ENCODE measurements around the gene EMILIN2. TPM values are rescaled to one million over a fixed set of nuclear protein-coding genes. Genes with fewer than 3 reads are reported as not detected.

Gene EMILIN2
- total RNA-seq, 1 donor from 2014 or later: 29.6 TPM

GRCh38 chr18:2932247-2933181 lies 85.7 kb downstream of the EMILIN2 start:
- Histone ChIP-seq H3K4me2 (ENCODE audit: low read length) (no peak overlapping the region), H3K27ac (ENCODE audit: low read depth, low read length) (no peak overlapping the region), H3K4me3 (ENCODE audit: insufficient read depth, low read depth, low read length) (no peak overlapping the region), H3K4me1 (ENCODE audit: insufficient read depth, low read length) (no peaks in the 10 kb centered on the region), H3K9me3 (ENCODE audit: insufficient read depth, low read depth, low read length) (no peaks in the 10 kb centered on the region), H4K20me1 (ENCODE audit: insufficient read depth, low read length) (no peaks in the 10 kb centered on the region), H3K79me2 (ENCODE audit: insufficient read depth, low read length) (no peaks in the 10 kb centered on the region), H2AFZ (ENCODE audit: low read depth, low read length) (no peak overlapping the region), H3K36me3 (ENCODE audit: insufficient read depth, low read length) (peaks cover 5% of the 10 kb centered on the region), H3K27me3 (ENCODE audit: insufficient read depth, low read length) (no peaks in the 10 kb centered on the region), H3K9ac (ENCODE audit: low read length) (no peak overlapping the region)
- peaks cover 5% of the 10 kb centered on the region for H3K4me1 Mint-ChIP-seq (ENCODE audit: low read depth, unreplicated experiment)
- no peaks in the 10 kb centered on the region for H3K9me3 Mint-ChIP-seq (ENCODE audit: unreplicated experiment)
- H3K4me3 Mint-ChIP-seq (ENCODE audit: unreplicated experiment): no peak overlapping the region
- TF ChIP-seq, protein P1, sequence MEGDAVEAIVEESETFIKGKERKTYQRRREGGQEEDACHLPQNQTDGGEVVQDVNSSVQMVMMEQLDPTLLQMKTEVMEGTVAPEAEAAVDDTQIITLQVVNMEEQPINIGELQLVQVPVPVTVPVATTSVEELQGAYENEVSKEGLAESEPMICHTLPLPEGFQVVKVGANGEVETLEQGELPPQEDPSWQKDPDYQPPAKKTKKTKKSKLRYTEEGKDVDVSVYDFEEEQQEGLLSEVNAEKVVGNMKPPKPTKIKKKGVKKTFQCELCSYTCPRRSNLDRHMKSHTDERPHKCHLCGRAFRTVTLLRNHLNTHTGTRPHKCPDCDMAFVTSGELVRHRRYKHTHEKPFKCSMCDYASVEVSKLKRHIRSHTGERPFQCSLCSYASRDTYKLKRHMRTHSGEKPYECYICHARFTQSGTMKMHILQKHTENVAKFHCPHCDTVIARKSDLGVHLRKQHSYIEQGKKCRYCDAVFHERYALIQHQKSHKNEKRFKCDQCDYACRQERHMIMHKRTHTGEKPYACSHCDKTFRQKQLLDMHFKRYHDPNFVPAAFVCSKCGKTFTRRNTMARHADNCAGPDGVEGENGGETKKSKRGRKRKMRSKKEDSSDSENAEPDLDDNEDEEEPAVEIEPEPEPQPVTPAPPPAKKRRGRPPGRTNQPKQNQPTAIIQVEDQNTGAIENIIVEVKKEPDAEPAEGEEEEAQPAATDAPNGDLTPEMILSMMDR (IDR thresholded peaks at IDR 0.05; ENCODE audit: insufficient read depth, low read depth, low read length): peak; percentile 79
- no peak for TF ChIP-seq EZH2 (IDR thresholded peaks at IDR 0.05; ENCODE audit: insufficient read depth, low read length)
- DNase-seq (ENCODE audit: low read depth): peak; percentile 34
- no peak overlapping the region for H3K27ac Mint-ChIP-seq (ENCODE audit: unreplicated experiment)
- peaks cover 1% of the 10 kb centered on the region for H3K36me3 Mint-ChIP-seq (ENCODE audit: low read depth, unreplicated experiment)
- no peak for FAIRE-seq
- no peaks in the 10 kb centered on the region for H3K27me3 Mint-ChIP-seq (ENCODE audit: low read depth, unreplicated experiment)

GRCh38 chr18:2933995-2934394 lies 87.2 kb downstream of the EMILIN2 start:
- FAIRE-seq: no peak
- TF ChIP-seq, protein P1 (IDR thresholded peaks at IDR 0.05; ENCODE audit: insufficient read depth, low read depth, low read length): no peak
- TF ChIP-seq EZH2 (IDR thresholded peaks at IDR 0.05; ENCODE audit: insufficient read depth, low read length): no peak
- H3K4me3 ChIP-seq (ENCODE audit: insufficient read depth, low read depth, low read length): no peak overlapping the region

More at GRCh38 chr18:2933995-2934394, 87.2 kb downstream of the EMILIN2 start:
- no peaks in the 10 kb centered on the region for H3K9me3 Mint-ChIP-seq (ENCODE audit: unreplicated experiment)
- no peaks in the 10 kb centered on the region for H3K27me3 Mint-ChIP-seq (ENCODE audit: low read depth, unreplicated experiment)
- H3K4me3 Mint-ChIP-seq (ENCODE audit: unreplicated experiment): no peak overlapping the region
- H3K4me2 ChIP-seq (ENCODE audit: low read length): no peak overlapping the region
- no peaks in the 10 kb centered on the region for H3K4me1 ChIP-seq (ENCODE audit: insufficient read depth, low read length)
- H3K9me3 ChIP-seq (ENCODE audit: insufficient read depth, low read depth, low read length): no peaks in the 10 kb centered on the region
- no peak overlapping the region for H2AFZ ChIP-seq (ENCODE audit: low read depth, low read length)
- no peaks in the 10 kb centered on the region for H4K20me1 ChIP-seq (ENCODE audit: insufficient read depth, low read length)
- no peaks in the 10 kb centered on the region for H3K27me3 ChIP-seq (ENCODE audit: insufficient read depth, low read length)
- H3K79me2 ChIP-seq (ENCODE audit: insufficient read depth, low read length): no peaks in the 10 kb centered on the region
- H3K27ac Mint-ChIP-seq (ENCODE audit: unreplicated experiment): no peak overlapping the region
- peaks cover 5% of the 10 kb centered on the region for H3K4me1 Mint-ChIP-seq (ENCODE audit: low read depth, unreplicated experiment)
- H3K27ac ChIP-seq (ENCODE audit: low read depth, low read length): no peak overlapping the region
- peaks cover 8% of the 10 kb centered on the region for H3K36me3 ChIP-seq (ENCODE audit: insufficient read depth, low read length)
- peaks cover 2% of the 10 kb centered on the region for H3K36me3 Mint-ChIP-seq (ENCODE audit: low read depth, unreplicated experiment)
- DNase-seq (ENCODE audit: low read depth): no peak
- H3K9ac ChIP-seq (ENCODE audit: low read length): no peak overlapping the region

All from astrocyte (in vitro differentiated cells and primary cell).